Central memory CD4-positive, alpha-beta T cell (primary cell): ENCODE measurements around the gene TOR1AIP1.
"Not testable (repeated sequence)": the region's sequence is repeated elsewhere in the genome, so short reads cannot be mapped to it uniquely, and the experiment has no call there.

Experiments used
- DNase-seq: peaks from one replicate; pipeline ENCODE4 v3.0.0; 2022

Gene TOR1AIP1

GRCh38 chr1:179941454-179941853 is 59.4 kb downstream of the TOR1AIP1 start:
- no peak for DNase-seq

- DNase-seq, result no peak
Measured at GRCh38 chr1:179950651-179951050, 68.6 kb downstream of the TOR1AIP1 start.

- no peak for DNase-seq
Measured at GRCh38 chr1:179951383-179952144, 69.5 kb downstream of the TOR1AIP1 start.

GRCh38 chr1:179952186-179952585 is 70.1 kb downstream of the TOR1AIP1 start:
- no peak for DNase-seq

GRCh38 chr1:179953974-179954492 is 71.9 kb downstream of the TOR1AIP1 start:
- no peak for DNase-seq

- peak; percentile 99 for DNase-seq
Measured at GRCh38 chr1:179954493-179955286, 72.6 kb downstream of the TOR1AIP1 start, which contains the start of gene CEP350. Gene CEP350, plus strand, starts transcription at chr1:179954810. Its CDS starts 31,372 bp downstream, at chr1:179986182.

GRCh38 chr1:179955287-179955680 is 73.2 kb downstream of the TOR1AIP1 start:
- DNase-seq, result no peak

- no peak for DNase-seq
Measured at GRCh38 chr1:179955731-179956130, 73.6 kb downstream of the TOR1AIP1 start.

GRCh38 chr1:179958359-179958758 is 76.3 kb downstream of the TOR1AIP1 start:
- DNase-seq, result no peak

- not testable (repeated sequence) for DNase-seq
Measured at GRCh38 chr1:179962168-179962567, 80.1 kb downstream of the TOR1AIP1 start.

GRCh38 chr1:179966551-179966950 is 84.5 kb downstream of the TOR1AIP1 start:
- no peak for DNase-seq

- DNase-seq, result no peak
Measured at GRCh38 chr1:179968284-179968993, 86.4 kb downstream of the TOR1AIP1 start.

- no peak for DNase-seq
Measured at GRCh38 chr1:179968994-179969919, 87.2 kb downstream of the TOR1AIP1 start.
